Stimulated activated CD8-positive, alpha-beta memory T cell treated with anti-CD3 and anti-CD28 coated beads, Interleukin-15, amount 100 ng/mL, for 48 hours (primary cell): ENCODE measurements around the gene C1orf185.
"Not testable (repeated sequence)": the region's sequence is repeated elsewhere in the genome, so short reads cannot be mapped to it uniquely, and the experiment has no call there.

Experiments
- DNase-seq, 2 donors: peaks; one replicate each; pipeline ENCODE4 v3.0.0-alpha.2; 2020; ENCODE audit warnings: low read depth in 2 of 2

Gene C1orf185

DNA sequence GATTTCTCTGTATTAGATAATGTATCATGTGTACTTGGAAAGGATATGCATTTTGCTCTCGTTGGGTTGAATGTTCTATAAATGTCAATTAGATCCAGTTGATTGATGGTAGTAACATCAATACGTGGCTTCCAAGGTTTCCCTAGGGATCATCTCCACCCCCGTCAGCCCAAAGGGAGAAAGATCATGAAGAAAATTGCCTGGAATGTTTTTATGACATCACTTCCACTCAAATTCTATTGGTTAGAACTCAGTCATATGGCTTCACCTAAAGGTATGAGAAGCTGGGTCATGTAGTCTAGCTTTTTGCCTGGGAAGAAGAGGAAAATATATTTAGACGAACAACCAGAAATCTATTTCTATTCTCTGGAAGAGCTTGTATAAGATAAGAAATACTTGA lies at the start of gene C1orf185:
C1orf185 (plus strand) TSS at position 253 of the 400 bp plus-strand sequence; CDS start at position 259, 6 bp downstream.
- no peak for DNase-seq

DNA sequence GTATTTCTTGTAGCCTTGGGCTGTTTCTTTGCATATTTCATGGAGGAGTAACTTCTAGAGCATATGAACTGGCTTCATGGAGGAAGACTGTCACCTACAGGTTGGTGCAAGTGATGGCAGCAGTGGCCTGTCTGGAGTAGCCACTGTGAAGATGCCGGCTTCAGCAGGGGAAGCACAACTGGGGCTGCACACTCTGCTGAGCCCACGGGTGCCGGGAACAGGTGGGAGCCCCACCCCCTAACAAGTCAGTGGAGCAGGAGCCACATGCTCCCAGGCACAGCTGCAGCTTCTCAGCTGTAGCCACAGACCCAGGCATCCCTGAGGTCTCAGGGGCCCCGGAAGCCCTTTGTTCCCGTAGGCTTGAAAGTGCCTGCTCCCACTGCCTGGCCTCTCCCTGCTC lies 43.2 kb upstream of the C1orf185 start:
- DNase-seq: no peak

DNA sequence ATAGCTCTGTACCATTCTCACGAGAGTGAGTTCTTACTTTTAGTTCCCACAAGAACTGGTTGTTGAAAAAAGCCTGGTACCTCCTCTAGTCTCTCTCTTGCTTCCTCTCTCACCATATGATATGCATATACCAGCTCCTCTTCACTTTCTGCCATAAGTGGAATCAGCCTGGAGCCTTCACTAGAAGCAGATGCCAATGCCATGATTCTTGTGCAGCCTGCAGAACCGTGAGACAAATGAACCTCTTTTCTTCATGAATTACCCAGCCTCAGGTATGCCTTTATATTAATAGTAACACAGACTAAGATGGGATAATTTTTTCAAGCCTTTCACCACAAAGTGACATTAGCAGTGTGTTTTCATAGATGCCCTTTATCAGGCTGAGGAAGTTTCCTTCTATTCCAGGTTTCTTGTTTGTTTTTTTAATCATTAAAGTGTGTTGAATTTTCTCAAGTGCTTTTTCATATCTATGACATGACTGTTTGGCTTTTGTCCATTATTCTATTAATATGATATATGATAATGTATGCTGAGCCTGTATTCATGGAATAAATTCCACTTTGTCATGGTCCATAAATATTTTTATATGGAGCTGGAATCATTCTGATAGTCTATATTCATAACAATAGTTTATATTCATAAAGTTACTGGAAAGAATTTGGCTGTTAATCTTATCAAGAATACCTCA lies 40.7 kb upstream of the C1orf185 start:
- no peak for DNase-seq

DNA sequence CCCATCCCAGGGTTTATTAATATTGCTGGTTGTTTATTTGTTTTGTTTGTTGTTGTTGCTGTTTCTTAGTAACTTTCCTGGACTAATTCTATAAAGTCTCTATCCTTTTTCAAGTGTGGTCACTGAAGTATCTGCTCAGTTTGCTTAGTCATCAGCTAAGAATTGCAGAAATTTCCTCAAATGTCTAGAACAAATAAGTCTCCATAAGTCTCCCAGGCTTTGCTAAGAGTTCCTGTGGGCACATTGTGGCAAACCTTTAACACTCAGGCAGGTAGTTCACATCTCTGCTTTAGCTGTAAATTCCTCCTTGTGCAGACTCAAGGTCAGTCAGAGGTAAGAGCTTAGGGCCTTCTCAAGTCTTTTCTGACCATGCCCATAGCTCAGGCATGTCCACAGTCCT lies 38.9 kb upstream of the C1orf185 start:
- DNase-seq: no peak

DNA sequence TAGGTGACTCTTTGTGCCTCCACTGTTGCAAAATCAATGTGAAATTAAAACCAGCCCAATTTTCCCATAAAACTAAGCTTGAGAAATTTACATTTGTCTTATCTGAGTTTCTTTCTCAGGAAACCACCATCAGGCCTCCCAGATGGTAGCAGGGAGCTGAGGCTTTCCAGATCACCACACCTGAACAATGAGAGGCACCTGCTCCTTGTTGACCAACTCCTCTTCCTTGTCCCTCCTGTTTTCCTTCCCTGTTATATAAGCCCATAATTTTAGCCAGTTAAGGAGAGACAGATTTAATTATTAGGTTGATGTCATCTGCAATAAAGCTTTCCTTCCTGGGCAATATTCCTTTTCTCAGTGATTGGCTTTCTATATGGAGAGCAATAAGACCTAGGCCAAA lies 32.0 kb upstream of the C1orf185 start:
- DNase-seq: no peak

DNA sequence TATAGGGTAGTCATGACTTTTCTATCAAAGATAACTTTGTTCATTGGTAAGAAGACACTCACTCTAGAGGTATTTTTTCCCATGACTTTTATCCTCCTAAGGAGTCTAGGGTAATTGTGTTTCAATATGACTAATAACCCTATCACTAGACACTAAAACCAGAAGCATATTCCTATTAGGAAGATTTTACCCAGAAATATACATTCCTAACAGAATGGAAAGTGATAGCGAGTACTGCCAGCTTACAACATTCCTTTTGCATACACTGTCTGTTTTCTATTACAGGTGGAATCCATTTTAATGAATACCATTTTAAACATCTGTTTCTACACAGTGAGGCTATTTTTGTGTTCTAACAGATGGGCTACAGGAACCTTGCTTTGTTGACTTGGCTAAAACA lies 31.4 kb upstream of the C1orf185 start:
- DNase-seq: no peak

DNA sequence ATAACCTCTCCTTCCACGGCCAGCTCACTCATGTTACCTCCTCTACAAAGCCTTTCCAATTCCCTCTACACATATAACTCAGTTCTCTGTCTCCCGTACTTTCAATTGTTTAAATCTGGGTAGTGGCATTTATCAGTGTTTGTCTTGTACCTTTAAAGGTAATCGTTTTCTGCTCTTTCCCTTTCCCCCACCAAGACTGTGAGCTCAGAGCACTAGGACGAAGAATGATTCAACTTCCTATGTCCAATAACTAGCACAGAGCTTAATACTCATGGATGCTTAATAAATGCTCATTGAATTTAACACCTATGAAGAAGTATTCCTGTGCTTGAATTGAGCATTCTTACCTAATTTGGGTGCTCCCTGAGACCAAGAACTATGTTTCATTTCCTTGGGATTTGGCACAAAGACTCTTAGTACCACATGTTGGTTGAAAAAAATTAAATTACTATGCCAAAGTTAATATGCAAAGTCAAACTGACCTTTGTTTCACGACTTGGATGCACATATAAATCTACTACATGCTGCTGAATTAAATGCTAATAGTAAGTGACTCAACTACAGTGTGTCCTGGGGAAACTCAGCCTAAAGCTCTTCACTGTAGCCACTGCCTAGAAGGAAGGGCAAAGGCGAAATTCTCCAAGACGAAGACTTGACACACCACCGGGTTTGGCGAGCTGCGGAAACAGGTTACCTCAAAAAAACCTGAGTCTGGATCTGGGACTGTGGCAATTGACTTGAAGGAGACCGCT lies 30.6 kb upstream of the C1orf185 start:
- DNase-seq: no peak

DNA sequence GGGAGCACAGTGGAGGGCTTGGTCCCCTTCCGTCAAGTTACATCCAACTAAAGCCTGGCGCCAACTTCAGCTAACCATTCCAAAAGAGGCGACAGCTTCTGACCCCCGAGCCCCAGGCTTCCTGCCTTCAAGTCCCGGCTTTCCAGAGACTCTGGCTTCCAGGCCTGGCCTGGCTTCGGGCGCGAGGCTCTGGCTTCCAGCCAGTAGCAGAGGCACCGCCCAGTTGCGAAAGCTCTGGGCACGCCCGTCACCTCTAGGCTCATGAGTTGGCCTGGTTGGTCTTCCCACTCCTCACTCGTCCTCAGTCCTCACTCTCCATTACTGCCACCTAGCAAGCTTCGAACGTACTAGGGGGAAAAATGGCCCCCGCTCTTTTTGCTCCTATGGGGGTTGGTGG lies 30.0 kb upstream of the C1orf185 start:
- no peak for DNase-seq

DNA sequence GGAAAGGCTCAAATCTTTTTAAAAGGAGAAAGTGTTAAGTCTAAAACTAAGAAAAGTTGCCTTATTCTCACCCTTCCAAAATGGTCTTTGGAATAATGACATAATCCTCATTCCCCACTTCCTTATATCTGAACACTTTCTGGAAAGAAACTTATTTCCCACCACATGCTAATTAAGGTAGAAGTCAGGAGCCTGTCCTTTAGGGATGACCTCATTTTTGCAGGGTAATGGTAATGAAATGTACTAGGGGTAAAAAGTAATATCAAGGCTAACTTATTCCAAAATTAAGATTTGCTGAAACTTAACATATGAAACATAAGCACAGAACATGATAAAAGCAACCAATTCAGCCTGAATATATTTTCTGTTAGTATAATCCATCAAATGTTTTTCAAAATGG lies 29.4 kb upstream of the C1orf185 start:
- no peak for DNase-seq

DNA sequence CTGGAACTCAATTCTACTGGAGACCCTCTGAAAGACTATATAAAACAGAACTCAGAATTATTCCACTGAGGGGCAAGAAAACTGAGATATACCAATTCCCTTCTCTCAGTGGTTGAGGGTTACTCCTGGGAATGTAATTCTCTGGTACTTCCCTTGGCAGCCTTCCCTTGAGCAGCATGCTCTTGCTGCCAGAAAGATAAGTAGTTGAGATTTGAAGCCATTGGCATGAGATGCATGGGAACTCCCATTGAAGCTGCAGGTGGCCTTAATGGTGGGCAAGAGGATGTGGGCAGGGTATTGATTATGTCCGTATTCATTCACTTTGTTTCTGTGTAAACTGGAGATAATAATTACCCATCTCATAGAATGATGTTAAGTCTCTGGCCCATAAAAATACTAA lies 28.6 kb upstream of the C1orf185 start:
- no peak for DNase-seq

DNA sequence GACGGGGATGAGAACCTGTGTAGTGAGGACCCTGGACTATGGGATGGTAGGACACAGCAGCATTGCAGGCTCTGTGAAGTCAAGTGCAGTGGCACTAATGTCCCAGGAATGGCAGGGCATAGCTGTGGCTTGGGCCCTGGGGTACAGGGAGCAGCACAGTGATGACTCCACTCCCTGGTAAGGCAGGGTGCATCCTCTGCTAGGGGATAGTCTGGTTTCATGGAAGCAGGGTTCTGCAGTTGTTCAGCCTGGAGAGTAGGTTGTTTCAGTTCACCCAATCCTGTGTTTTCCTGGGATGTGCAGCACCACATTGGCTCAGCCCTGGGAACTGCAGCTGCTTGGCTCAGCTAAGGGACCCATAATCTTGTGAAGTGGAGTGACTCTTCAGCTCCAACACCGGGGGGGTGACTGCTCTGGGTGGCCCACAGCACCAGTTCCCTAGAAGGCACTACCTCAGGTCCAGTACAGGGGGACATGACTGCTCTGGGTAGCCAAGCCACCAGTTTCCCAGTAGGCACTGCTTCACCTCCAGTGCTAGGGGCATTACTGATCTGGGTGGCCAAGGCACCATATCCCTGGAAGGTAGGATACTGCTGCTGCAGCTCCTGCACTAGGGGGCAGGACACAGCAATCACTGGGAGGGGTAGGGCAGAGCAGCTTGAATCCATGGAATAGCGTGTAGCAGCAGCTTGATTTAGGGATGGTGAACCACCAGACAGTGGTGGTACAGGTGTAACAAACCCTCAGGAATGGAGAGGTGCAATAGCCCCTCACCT lies 15.3 kb upstream of the C1orf185 start:
- no peak for DNase-seq

DNA sequence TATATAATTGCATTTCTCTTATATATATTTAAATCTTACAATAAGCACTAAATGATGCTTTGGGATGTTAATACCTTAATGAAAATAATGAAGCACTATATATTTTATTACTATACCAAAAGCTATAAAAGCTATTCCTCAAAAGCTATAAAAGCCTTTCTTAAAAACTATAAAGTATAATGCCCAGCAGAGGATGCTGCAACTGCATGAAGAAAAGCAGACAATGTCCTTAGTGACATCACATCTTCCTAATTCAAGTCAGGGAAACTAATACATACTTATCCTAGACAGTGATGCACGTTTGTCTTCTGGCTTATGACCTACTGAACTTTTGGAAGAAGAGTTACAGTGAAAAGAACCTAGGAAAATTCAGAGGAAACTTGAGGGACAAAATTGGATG lies 13.6 kb upstream of the C1orf185 start:
- no peak for DNase-seq

DNA sequence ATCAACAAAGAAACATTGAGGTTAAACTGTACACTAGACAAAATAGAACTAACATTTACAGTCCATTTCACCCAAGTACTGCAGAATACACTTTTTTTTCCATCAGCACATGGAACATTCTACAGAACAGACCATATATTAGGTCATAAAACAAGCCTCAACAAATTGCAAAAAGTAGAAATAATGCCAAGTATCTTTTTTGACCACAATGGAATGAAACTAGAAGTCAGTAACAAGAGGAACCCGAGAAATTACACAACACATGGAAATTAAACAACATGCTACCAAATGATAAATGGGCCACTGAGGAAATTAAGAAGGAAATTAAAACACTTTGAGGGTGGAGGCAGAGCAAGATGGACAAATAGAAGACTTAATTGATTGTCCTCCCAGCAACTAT lies 8.4 kb upstream of the C1orf185 start:
- DNase-seq: no peak

DNA sequence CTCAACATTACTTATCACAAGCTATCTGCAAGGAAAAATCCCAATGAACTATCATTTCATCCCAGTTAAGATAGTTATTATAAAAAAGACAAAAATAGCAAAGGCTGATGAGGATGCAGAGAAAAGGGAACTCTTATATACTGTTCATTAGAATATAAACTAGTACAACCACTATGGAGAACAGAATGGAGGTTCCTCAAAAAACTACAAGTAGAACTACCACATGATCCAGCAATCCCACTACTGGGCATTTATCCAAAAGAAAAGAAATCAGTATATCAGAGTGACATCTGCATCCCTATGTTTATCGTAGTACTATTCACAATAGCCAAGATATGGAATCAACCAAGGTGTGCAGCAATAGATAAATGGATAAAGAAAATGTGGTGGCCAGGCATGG lies 4.9 kb upstream of the C1orf185 start:
- no peak for DNase-seq

DNA sequence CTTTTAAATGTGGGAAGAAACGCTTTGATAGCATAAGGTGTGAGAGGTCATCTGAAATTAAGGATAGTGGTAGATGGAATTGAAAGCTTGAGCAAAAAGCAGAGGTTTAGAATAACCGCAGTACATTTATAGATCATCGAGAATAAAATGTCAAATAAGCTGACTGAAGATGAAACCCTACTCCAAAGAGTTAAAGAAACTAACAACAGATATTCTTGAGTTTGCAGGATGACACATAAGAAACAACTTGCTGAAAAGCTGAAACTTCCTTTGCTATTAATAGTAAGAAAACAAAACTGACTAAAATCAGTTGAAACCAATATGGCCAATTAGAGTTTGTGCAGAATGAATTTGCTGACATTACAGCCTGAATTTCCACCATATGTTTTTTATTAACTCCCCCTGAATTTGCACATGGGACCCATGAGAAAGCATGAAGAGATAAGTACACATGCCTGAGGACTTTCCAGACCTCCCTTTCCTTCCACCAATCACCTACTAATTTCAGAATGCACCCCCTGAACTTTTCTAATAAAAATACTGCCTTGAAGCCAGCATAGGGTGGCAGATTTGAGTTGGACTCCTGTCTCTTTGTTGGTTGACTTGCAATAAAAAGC lies 1.7 kb upstream of the C1orf185 start:
- DNase-seq: no peak

DNA sequence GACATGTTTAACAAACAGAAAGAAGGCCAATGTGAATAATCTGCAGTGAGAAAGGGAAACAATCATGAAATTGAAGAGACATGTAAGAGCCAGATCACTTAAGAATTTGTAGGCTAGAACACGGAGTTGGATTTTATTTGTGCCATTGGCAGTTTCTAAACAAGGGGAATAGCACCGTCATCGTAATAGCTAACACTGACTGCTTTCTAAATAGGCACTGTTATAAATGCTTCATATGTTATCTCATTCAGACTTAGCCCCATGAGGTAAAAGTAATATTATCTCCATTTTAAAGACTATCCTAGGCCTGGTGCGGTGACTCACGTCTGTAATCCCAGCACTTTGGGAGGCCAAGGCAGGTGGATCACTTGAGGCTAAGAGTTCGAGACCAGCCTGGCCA lies 12.1 kb downstream of the C1orf185 start:
- no peak for DNase-seq

DNA sequence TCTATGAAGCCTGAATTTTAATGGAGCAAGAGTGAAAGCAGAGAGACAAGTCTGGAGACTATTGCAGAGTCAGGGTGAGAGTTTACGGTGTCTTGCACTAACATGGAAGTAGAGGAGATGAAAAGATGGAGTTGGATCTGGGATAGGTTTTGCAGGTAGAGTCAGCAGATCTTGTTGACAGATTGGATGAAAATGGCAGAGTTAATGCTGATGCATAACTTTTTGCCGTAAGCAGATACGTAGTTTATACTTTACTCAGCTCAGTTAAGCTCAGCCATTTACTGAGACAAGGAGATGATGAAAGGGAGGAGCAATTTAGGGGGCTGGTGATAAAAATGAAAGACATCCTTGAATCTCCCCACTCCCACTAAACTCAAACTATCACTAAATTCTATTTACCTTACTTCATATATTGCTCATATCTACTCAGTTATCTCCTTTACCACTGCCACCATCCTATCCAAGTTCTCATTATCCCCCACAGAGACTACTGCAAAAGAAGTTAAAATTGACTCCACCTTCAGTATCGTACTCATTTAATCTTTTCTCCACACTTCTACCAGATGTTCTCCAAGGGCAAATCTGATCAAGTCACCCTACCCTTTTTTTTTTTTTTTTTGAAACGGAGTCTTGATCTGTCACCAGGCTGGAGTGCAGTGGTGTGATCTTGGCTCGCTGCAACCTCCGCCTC lies 13.8 kb downstream of the C1orf185 start:
- DNase-seq: no peak

DNA sequence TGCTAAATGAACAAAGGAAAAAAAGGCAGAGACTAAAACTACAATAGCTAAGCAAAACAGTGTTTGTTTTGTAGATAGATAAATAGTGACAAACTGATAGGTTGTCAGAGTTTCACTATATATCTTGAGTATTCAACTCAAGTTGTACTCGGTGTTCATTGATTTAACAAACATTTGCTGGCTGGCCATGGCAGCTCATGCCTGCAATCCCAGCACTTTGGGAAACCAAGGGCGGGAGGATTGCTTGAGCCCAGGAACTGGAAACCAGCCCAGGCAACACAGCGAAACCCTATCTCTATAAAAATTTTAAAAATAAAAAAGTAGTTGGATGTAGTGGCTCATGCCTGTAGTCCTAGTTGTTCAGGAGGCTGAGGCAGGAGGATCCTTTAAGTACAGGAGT lies 17.3 kb downstream of the C1orf185 start:
- no peak for DNase-seq

DNA sequence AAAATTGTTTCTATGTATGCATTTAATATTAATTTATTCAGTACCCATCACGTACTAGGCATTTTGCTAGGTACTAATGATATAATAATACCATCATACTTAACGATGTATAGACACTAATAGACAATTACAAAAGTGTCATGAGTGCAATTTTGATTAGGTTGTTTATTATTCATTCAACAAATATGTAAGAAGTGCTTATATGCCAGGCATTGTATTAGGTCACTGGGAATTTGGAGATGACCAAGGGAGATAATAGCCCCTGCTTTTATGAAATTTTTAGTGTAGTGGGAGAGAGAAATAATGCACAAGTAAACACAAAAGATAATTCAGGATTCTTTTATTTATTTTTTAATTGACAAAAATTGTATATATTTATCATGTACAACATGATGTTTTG lies 18.6 kb downstream of the C1orf185 start:
- no peak for DNase-seq

DNA sequence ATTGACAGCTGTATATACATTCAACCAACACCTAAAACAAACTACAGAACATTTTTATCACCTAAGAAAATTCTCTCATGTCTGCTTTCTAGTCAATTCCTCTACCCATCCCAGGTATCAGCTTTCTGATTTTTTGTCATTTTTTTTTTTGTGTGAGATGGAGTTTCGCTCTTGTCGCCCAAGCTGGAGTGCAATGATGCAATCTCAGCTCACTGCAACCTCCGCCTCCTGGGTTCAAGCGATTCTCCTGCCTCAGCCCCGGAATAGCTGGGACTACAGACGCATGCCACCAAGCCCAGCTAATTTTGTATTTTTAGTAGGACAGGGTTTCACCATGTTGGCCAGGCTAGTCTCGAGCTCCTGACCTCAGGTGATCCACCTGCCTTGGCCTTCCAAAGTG lies 25.1 kb downstream of the C1orf185 start:
- DNase-seq: not testable (repeated sequence)

DNA sequence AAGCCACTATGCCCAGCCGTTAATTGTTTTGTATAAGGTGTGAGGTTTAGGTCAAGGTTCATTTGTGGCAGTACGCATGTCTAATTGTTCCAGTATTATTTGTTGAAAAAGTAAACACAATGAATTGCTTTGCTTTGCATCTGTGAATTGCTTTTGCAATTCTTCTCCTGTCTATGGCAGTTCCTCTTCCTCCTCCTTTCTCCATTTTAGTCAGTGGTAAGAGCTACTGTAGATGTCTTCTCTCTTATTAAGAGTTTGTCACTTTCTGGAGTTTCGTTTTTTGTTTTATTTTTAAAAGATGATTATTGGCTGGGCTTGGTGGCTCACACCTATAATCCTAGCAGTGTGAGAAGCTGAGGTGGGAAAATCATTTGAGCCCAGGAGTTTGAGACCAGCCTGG lies 29.2 kb downstream of the C1orf185 start:
- DNase-seq: no peak

DNA sequence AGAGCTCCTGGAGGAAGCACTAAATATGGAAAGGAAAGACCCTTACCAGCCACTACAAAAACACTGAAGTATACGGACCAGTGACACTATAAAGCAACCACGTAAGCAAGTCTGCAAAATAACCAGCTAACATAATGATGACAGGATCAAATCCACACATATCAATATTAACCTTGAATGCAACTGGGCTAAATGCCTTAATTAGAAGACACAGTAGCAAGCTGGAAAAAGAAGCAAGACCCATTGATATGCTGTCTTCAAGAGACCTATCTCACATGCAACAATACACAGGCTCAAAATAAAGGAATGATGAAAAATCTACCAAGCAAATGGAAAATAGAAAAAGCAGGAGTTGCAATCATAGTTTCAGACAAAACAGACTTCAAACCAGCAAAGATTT lies 31.0 kb downstream of the C1orf185 start:
- no peak for DNase-seq
